Prostate gland (tissue), 2 donors: ENCODE data around the gene LPAR1.

Source experiments
- POLR2A ChIP-seq: fragments of 450-650 bp; IDR thresholded peaks from one replicate; pipeline ENCODE4 v1.6.1; 2016; ENCODE audit warnings: antibody characterized with exemption, mild to moderate bottlenecking
- POLR2AphosphoS5 ChIP-seq: sonication (generic); formaldehyde crosslinking; IDR thresholded peaks from one replicate; pipeline ENCODE4 v1.6.1; 2017; ENCODE audit warnings: antibody characterized with exemption
- TF ChIP-seq, protein P1 (sequence below), 4 experiments: fragments of 200-600 bp in 2 of 4; fragments of 450-650 bp in 2 of 4; sonication (generic) in 2 of 4; IDR thresholded peaks; 1 replicate in 3 of 4; 2 replicates in 1 of 4; pipeline ENCODE4 v1.5.1; 2016 to 2019; ENCODE audit warnings: antibody characterized with exemption in 4 of 4, mild to moderate bottlenecking in 2 of 4, moderate library complexity in 2 of 4

DNA sequence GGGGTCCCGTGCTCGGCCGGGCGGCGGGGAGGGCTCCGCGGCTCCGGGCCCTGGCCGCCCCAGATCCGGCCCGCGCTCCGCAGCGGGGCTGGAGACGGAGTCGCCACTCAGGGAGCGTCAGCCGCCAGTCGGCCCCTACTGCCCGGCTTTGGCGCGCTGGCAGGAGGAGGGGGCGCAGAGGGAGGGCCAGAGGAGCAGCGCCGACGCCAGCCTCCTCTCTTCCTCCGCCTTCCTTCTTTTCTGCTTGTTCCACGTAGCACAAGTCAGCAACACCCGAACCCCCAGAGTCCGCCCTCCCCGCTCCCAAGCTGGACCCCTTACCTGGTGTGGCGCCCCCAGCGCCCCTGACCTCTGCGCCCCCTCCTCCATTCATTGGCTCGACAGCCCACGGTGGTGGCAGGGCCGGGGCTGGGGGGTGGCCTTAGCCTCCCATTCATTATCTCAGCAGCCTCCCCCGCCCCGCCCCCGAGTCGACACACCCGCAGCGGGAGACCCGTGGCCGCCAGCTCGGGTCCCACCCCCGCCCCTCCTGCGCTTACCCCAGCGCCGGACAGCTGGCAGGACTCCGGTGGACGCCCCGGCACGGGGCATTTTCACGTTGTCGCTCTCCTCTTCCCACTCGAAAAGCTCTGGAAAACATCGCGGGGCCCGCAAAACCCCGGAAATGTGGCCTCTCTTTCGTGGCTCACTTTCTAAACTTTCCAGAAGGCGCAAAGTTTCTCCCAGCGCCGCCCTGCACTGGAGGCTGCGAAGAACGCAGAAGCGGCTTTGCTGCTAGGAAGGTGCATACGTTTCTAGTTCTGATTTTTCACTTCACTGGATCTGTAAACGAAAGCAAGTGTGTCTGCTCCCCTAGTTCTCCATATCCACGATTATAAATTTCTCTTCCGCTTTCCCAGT lies at the start of gene LPAR1:
- TF ChIP-seq POLR2AphosphoS5 (no peak), POLR2A (no peak)
- TF ChIP-seq, protein P1, sequence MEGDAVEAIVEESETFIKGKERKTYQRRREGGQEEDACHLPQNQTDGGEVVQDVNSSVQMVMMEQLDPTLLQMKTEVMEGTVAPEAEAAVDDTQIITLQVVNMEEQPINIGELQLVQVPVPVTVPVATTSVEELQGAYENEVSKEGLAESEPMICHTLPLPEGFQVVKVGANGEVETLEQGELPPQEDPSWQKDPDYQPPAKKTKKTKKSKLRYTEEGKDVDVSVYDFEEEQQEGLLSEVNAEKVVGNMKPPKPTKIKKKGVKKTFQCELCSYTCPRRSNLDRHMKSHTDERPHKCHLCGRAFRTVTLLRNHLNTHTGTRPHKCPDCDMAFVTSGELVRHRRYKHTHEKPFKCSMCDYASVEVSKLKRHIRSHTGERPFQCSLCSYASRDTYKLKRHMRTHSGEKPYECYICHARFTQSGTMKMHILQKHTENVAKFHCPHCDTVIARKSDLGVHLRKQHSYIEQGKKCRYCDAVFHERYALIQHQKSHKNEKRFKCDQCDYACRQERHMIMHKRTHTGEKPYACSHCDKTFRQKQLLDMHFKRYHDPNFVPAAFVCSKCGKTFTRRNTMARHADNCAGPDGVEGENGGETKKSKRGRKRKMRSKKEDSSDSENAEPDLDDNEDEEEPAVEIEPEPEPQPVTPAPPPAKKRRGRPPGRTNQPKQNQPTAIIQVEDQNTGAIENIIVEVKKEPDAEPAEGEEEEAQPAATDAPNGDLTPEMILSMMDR (IDR thresholded peaks at IDR 0.05), result no peak
